Endothelial cell (in vitro differentiated cells): ENCODE results near the gene PTTG1. TPM values are rescaled to one million over a fixed set of nuclear protein-coding genes. Genes with fewer than 3 reads are reported as not detected.
A peak's percentile ranks its signal among the peaks of the same experiment; 100 is the strongest.

Experiments used
- DNase-seq: peaks from one replicate; pipeline ENCODE4 v3.0.0; 2021; ENCODE audit warnings: low spot score
- H3K27ac Mint-ChIP-seq: one replicate; pipeline ENCODE4 v1.8.0; 2021; ENCODE audit warnings: mixed read lengths, inconsistent platforms; ENCODE audit not compliant: unreplicated experiment
- H3K27me3 Mint-ChIP-seq: one replicate; pipeline ENCODE4 v1.8.0; 2021; ENCODE audit warnings: mild to moderate bottlenecking, moderate library complexity, mixed read lengths, inconsistent platforms; ENCODE audit not compliant: unreplicated experiment
- H3K36me3 Mint-ChIP-seq: one replicate; pipeline ENCODE4 v1.8.0; 2021; ENCODE audit warnings: mild to moderate bottlenecking, low read depth, mixed read lengths, inconsistent platforms; ENCODE audit not compliant: unreplicated experiment
- H3K4me1 Mint-ChIP-seq: one replicate; pipeline ENCODE4 v1.8.0; 2021; ENCODE audit warnings: mild to moderate bottlenecking, mixed read lengths, inconsistent platforms; ENCODE audit not compliant: unreplicated experiment
- H3K4me3 Mint-ChIP-seq: one replicate; pipeline ENCODE4 v1.8.0; 2021; ENCODE audit warnings: mild to moderate bottlenecking, mixed read lengths, inconsistent platforms; ENCODE audit not compliant: unreplicated experiment
- H3K9me3 Mint-ChIP-seq: one replicate; pipeline ENCODE4 v1.8.0; 2021; ENCODE audit warnings: mixed read lengths, inconsistent platforms; ENCODE audit not compliant: unreplicated experiment
- CTCF ChIP-seq: fragments of 200-600 bp; sonication (generic); IDR thresholded peaks from one replicate; pipeline ENCODE4 v1.5.0; 2021; ENCODE audit warnings: antibody characterized with exemption; ENCODE audit not compliant: unreplicated experiment
- total RNA-seq: library from RNA; stranded (reverse); fragmentation: NEBNext Ultra II Directional; extraction: Animal tissue kit (Norgen Biotek cat#: 25700); gene quantifications from one replicate; pipeline ENCODE4 v1.2.1, GENCODE V29; 2021; ENCODE audit not compliant: unreplicated experiment

The PTTG1 gene
- total RNA-seq, 1 donor from 2014 or later: 25.1 TPM

- H3K4me3 Mint-ChIP-seq: no peak overlapping the region
- peaks cover 20% of the 10 kb centered on the region for H3K4me1 Mint-ChIP-seq
- H3K9me3 Mint-ChIP-seq: no peaks in the 10 kb centered on the region
- no peak for TF ChIP-seq CTCF
- H3K36me3 Mint-ChIP-seq: no peaks in the 10 kb centered on the region
- no peaks in the 10 kb centered on the region for H3K27me3 Mint-ChIP-seq
- DNase-seq: no peak
- no peak overlapping the region for H3K27ac Mint-ChIP-seq
These were observed 44.5 kb downstream of the PTTG1 start for GRCh38 chr5:160466116-160466515.

GRCh38 chr5:160466889-160467554 is 45.4 kb downstream of the PTTG1 start:
- no peak for TF ChIP-seq CTCF
- no peak overlapping the region for H3K27ac Mint-ChIP-seq
- no peak for DNase-seq
- no peaks in the 10 kb centered on the region for H3K27me3 Mint-ChIP-seq
- no peaks in the 10 kb centered on the region for H3K9me3 Mint-ChIP-seq
- no peaks in the 10 kb centered on the region for H3K36me3 Mint-ChIP-seq
- H3K4me1 Mint-ChIP-seq: peaks cover 27% of the 10 kb centered on the region
- H3K4me3 Mint-ChIP-seq: no peak overlapping the region

GRCh38 chr5:160467555-160468362 is 46.1 kb downstream of the PTTG1 start:
- peaks cover 28% of the 10 kb centered on the region for H3K4me1 Mint-ChIP-seq
- H3K36me3 Mint-ChIP-seq: no peaks in the 10 kb centered on the region
- H3K9me3 Mint-ChIP-seq: no peaks in the 10 kb centered on the region
- DNase-seq: peak; percentile 47
- TF ChIP-seq CTCF: no peak
- no peak overlapping the region for H3K4me3 Mint-ChIP-seq
- H3K27me3 Mint-ChIP-seq: no peaks in the 10 kb centered on the region
- H3K27ac Mint-ChIP-seq: peak overlapping the region; percentile 53

GRCh38 chr5:160468363-160468975 is 46.8 kb downstream of the PTTG1 start:
- no peak for DNase-seq
- H3K9me3 Mint-ChIP-seq: no peaks in the 10 kb centered on the region
- H3K27ac Mint-ChIP-seq: no peak overlapping the region
- no peaks in the 10 kb centered on the region for H3K36me3 Mint-ChIP-seq
- no peaks in the 10 kb centered on the region for H3K27me3 Mint-ChIP-seq
- no peak for TF ChIP-seq CTCF
- peaks cover 28% of the 10 kb centered on the region for H3K4me1 Mint-ChIP-seq
- H3K4me3 Mint-ChIP-seq: no peak overlapping the region
